GM21515 (cell line): ENCODE results near the gene SOAT1.

Source experiments
- ATAC-seq: cut with Tn5 transposase; IDR thresholded peaks from one replicate; pipeline ENCODE4 v1.9.1; 2021; ENCODE audit not compliant: unreplicated experiment

Gene SOAT1

GRCh38 chr1:179303200-179303785 is 9.7 kb downstream of the SOAT1 start:
- ATAC-seq: no peak

GRCh38 chr1:179305450-179305849 is 11.9 kb downstream of the SOAT1 start:
- no peak for ATAC-seq

GRCh38 chr1:179310291-179310690 is 16.7 kb downstream of the SOAT1 start:
- ATAC-seq: no peak

GRCh38 chr1:179310721-179311120 is 17.1 kb downstream of the SOAT1 start:
- no peak for ATAC-seq

GRCh38 chr1:179311149-179311700 is 17.6 kb downstream of the SOAT1 start:
- ATAC-seq: no peak

GRCh38 chr1:179313004-179313403 is 19.4 kb downstream of the SOAT1 start:
- no peak for ATAC-seq

- ATAC-seq: no peak
Measured at GRCh38 chr1:179314928-179315327, 21.3 kb downstream of the SOAT1 start.

GRCh38 chr1:179318491-179318890 is 24.9 kb downstream of the SOAT1 start:
- no peak for ATAC-seq

- ATAC-seq: no peak
Measured at GRCh38 chr1:179321533-179322216, 28.1 kb downstream of the SOAT1 start.

GRCh38 chr1:179322557-179322956 is 29.0 kb downstream of the SOAT1 start:
- ATAC-seq: no peak

- ATAC-seq: no peak
Measured at GRCh38 chr1:179323436-179323835, 29.8 kb downstream of the SOAT1 start.

- no peak for ATAC-seq
Measured at GRCh38 chr1:179325836-179326235, 32.2 kb downstream of the SOAT1 start.

GRCh38 chr1:179326746-179327145 is 33.1 kb downstream of the SOAT1 start:
- no peak for ATAC-seq

- ATAC-seq: no peak
Measured at GRCh38 chr1:179327196-179327595, 33.6 kb downstream of the SOAT1 start.

- ATAC-seq: no peak
Measured at GRCh38 chr1:179327679-179328078, 34.1 kb downstream of the SOAT1 start.

- no peak for ATAC-seq
Measured at GRCh38 chr1:179329862-179330261, 36.3 kb downstream of the SOAT1 start.

GRCh38 chr1:179334440-179334839 is 40.8 kb downstream of the SOAT1 start:
- ATAC-seq: no peak

- ATAC-seq: no peak
Measured at GRCh38 chr1:179337288-179337687, 43.7 kb downstream of the SOAT1 start.

GRCh38 chr1:179337942-179338560 is 44.5 kb downstream of the SOAT1 start:
- no peak for ATAC-seq

- no peak for ATAC-seq
Measured at GRCh38 chr1:179340918-179341317, 47.3 kb downstream of the SOAT1 start.

GRCh38 chr1:179341943-179342547 is 48.4 kb downstream of the SOAT1 start:
- ATAC-seq: no peak
